Endothelial cell of umbilical vein (primary cell): ENCODE measurements around the gene SSH2. TPM values are rescaled to one million over a fixed set of nuclear protein-coding genes. Genes with fewer than 3 reads are reported as not detected.

ENCODE experiments used
- BruUV-seq: library from RNA; stranded (reverse); fragments of 400-500 nt; replicated peaks from 2 replicates; lab custom pipeline; 2021; lab: Mats Ljungman, UMichigan
- CTCF ChIA-PET: fragments of 300-600, 350-600 bp; sonication (Branson Sonifier 250); formaldehyde crosslinking; loops from one replicate; lab custom pipeline; 2021; ENCODE audit warnings: antibody characterized with exemption, inconsistent platforms; lab: Charles Lee
- POLR2A ChIA-PET: fragments of 300-600, 350-600 bp; sonication (Branson Sonifier 250); formaldehyde crosslinking; loops from one replicate; lab custom pipeline; 2021; ENCODE audit warnings: antibody characterized with exemption, inconsistent platforms; lab: Charles Lee
- DNase-seq: peaks from one replicate; pipeline ENCODE4 v3.0.0-alpha.2; 2011; ENCODE audit warnings: low read depth, low spot score
- FAIRE-seq: peaks from 2 replicates; lab custom pipeline; 2011; peaks lifted over from hg19 to GRCh38; lab: Jason Lieb, UNC
- H2AFZ ChIP-seq: 2 replicates; pipeline ENCODE4 v1.6.0; 2012; ENCODE audit warnings: low read depth, low read length, control low read depth, inconsistent platforms
- H3K27ac ChIP-seq: 2 replicates; pipeline ENCODE4 v1.5.1; 2011; ENCODE audit warnings: low read depth, mild to moderate bottlenecking, control low read depth, low read length, moderate library complexity; ENCODE audit not compliant: insufficient read depth
- H3K27me3 ChIP-seq, 2 experiments: 2 replicates each; pipeline versions ENCODE4 v1.6.0 to v1.6.1; 2011; ENCODE audit warnings: low read length in 2 of 2, mixed read lengths in 1 of 2; ENCODE audit not compliant: control insufficient read depth in 2 of 2, insufficient read depth in 2 of 2
- H3K36me3 ChIP-seq, 2 experiments: 2 replicates in 1 of 2; 3 replicates in 1 of 2; pipeline ENCODE4 v1.5.1; 2011; ENCODE audit warnings: low read length in 2 of 2, mild to moderate bottlenecking in 1 of 2, moderate library complexity in 1 of 2; ENCODE audit not compliant: control insufficient read depth in 2 of 2, insufficient read depth in 2 of 2; ENCODE audit errors: extremely low read depth in 1 of 2
- H3K4me1 ChIP-seq: 3 replicates; pipeline ENCODE4 v1.5.1; 2011; ENCODE audit warnings: mild to moderate bottlenecking, low read length; ENCODE audit not compliant: control insufficient read depth, insufficient read depth; ENCODE audit errors: extremely low read depth
- H3K4me2 ChIP-seq: 2 replicates; pipeline ENCODE4 v1.6.1; 2011; ENCODE audit warnings: low read length, control low read depth, mixed read lengths; ENCODE audit not compliant: insufficient read depth
- H3K4me3 ChIP-seq, 3 experiments: fragments of 200-600 bp in 1 of 3; sonication (generic), shearing (Covaris generic) in 1 of 3; replicated peaks in 1 of 3; 2 replicates each; pipeline ENCODE4 v1.5.1; 2011 to 2016; ENCODE audit warnings: control low read depth in 3 of 3, low read length in 3 of 3, mild to moderate bottlenecking in 2 of 3, inconsistent platforms in 1 of 3, low read depth in 1 of 3, moderate library complexity in 1 of 3; ENCODE audit not compliant: insufficient read depth in 1 of 3
- H3K79me2 ChIP-seq: 2 replicates; pipeline ENCODE4 v1.6.0; 2012; ENCODE audit warnings: low read length, inconsistent platforms; ENCODE audit not compliant: control insufficient read depth, insufficient read depth
- H3K9ac ChIP-seq: replicated peaks from 2 replicates; pipeline ENCODE3; 2011; ENCODE audit warnings: low read length, control low read depth; ENCODE audit not compliant: insufficient read depth; ENCODE audit errors: extremely low read depth
- H3K9me1 ChIP-seq: replicated peaks from 3 replicates; pipeline ENCODE4 v1.6.0; 2011; ENCODE audit warnings: mild to moderate bottlenecking, low read length; ENCODE audit not compliant: control insufficient read depth, insufficient read depth; ENCODE audit errors: extremely low read depth
- H3K9me3 ChIP-seq: replicated peaks from 2 replicates; pipeline ENCODE4 v1.5.1; 2012; ENCODE audit warnings: low read length, inconsistent platforms; ENCODE audit not compliant: control insufficient read depth, insufficient read depth
- H4K20me1 ChIP-seq: replicated peaks from 2 replicates; pipeline ENCODE3; 2011; ENCODE audit warnings: mild to moderate bottlenecking, low read length; ENCODE audit not compliant: control insufficient read depth, insufficient read depth; ENCODE audit errors: extremely low read depth
- CTCF ChIP-seq, 2 donors: IDR thresholded peaks; 1 replicate in 1 of 2; 2 replicates in 1 of 2; pipeline ENCODE4 v1.5.1; 2011; ENCODE audit warnings: low read length in 2 of 2, mild to moderate bottlenecking in 2 of 2, moderate library complexity in 2 of 2, control low read depth in 1 of 2, inconsistent platforms in 1 of 2, low read depth in 1 of 2; ENCODE audit not compliant: insufficient read depth in 1 of 2; ENCODE audit errors: extremely low read depth in 1 of 2
- EZH2 ChIP-seq: IDR thresholded peaks from 2 replicates; pipeline ENCODE4 v1.6.1; 2012; ENCODE audit warnings: borderline replicate concordance, low read depth, mild to moderate bottlenecking, moderate library complexity, low read length, inconsistent platforms; ENCODE audit not compliant: severe bottlenecking
- FOS ChIP-seq: IDR thresholded peaks from 2 replicates; pipeline ENCODE4 v1.6.1; 2011; ENCODE audit warnings: mild to moderate bottlenecking, low read length, moderate library complexity, borderline replicate concordance; ENCODE audit not compliant: insufficient read depth
- GATA2 ChIP-seq: IDR thresholded peaks from 2 replicates; pipeline ENCODE4 v1.7.0; 2011; ENCODE audit warnings: low read depth, mild to moderate bottlenecking, moderate library complexity, mixed read lengths, low read length; ENCODE audit not compliant: insufficient read length, insufficient read depth
- JUN ChIP-seq: IDR thresholded peaks from 2 replicates; pipeline ENCODE4 v1.6.1; 2011; ENCODE audit warnings: borderline replicate concordance, low read depth; ENCODE audit not compliant: insufficient read length, insufficient read depth
- MAX ChIP-seq: IDR thresholded peaks from 2 replicates; pipeline ENCODE4 v1.6.1; 2011; ENCODE audit not compliant: insufficient read depth, insufficient read length
- MYC ChIP-seq: IDR thresholded peaks from one replicate; pipeline ENCODE4 v1.6.1; 2011; ENCODE audit warnings: mild to moderate bottlenecking, low read depth, low read length
- POLR2A ChIP-seq: IDR thresholded peaks from 2 replicates; pipeline ENCODE4 v1.6.1; 2012; ENCODE audit warnings: low read depth, mild to moderate bottlenecking, control low read depth, low read length
- POLR2AphosphoS5 ChIP-seq: IDR thresholded peaks from 2 replicates; pipeline ENCODE4 v1.6.1; 2012; ENCODE audit warnings: low read depth, mild to moderate bottlenecking, control low read depth, low read length, moderate library complexity; ENCODE audit not compliant: insufficient read depth
- dilution Hi-C: fragments of 300-500 bp; cut with MboI; formaldehyde crosslinking; loops from one replicate; pipeline ENCODE4 v1.15.0; 2019; ENCODE audit warnings: low sequenced_read_pairs; ENCODE audit not compliant: extremely low pct_ligation_motif_present
- intact Hi-C: fragments of 100-400 bp; cut with micrococcal nuclease; formaldehyde crosslinking; loops from one replicate; pipeline ENCODE4 v1.10.0; 2022
- polyA plus RNA-seq, 4 experiments: library from polyadenylated mRNA; depleted of rRNA in 3 of 4; stranded (reverse) in 3 of 4; unstranded in 1 of 4; fragments of >200 nt; gene quantifications; 2 replicates each; pipeline versions ENCODE4 v1.2.1 to v1.2.3, GENCODE V29; 2011 to 2012; ENCODE audit warnings: missing spikeins in 1 of 4
- total RNA-seq: library from RNA; stranded (reverse); gene quantifications from 2 replicates; pipeline ENCODE4 v1.2.3, GENCODE V29; 2021

Gene SSH2
- total and polyA plus RNA-seq, 2 donors (not counting 3 experiments of a cell fraction or from before 2014, with no cell fraction given) = 24.6 to 60.9 TPM

- BruUV-seq = no TSS peak
- H3K36me3 ChIP-seq = no peaks in the 10 kb centered on the region
- H3K4me2 ChIP-seq = no peak overlapping the region
- H3K9me3 ChIP-seq = no peaks in the 10 kb centered on the region
- no peaks in the 10 kb centered on the region for H4K20me1 ChIP-seq
- DNase-seq = no peak
- H3K9ac ChIP-seq = no peak overlapping the region
- dilution Hi-C loops (no loop called here), intact Hi-C loops (no loop called here)
- POLR2A ChIA-PET = no interaction called here
- H3K27ac ChIP-seq = no peak overlapping the region
- peaks cover 13% of the 10 kb centered on the region for H3K4me1 ChIP-seq
- FAIRE-seq = no peak
- no peak overlapping the region for H2AFZ ChIP-seq
- H3K9me1 ChIP-seq = no peaks in the 10 kb centered on the region
- peaks cover 8% of the 10 kb centered on the region for H3K79me2 ChIP-seq
- H3K4me3 ChIP-seq = no peak overlapping the region
- CTCF ChIA-PET = interaction anchor here (0.7 to 1.2 kb wide), 2 partner anchors 59 to 79 kb away, joined by 3 to 4 read pairs; no protein-coding TSS in a partner anchor
- TF ChIP-seq JUN (no peak), GATA2 (no peak), POLR2AphosphoS5 (no peak), CTCF (IDR thresholded peaks at IDR 0.05; ENCODE audit: extremely low read depth in 1 of 2, insufficient read depth in 1 of 2, low read depth in 1 of 2, low read length in 2 of 2) (no peak), POLR2A (no peak), EZH2 (no peak), MAX (no peak), MYC (no peak), FOS (no peak)
- H3K27me3 ChIP-seq = no peaks in the 10 kb centered on the region
Observed at GRCh38 chr17:29718446-29719039, 211.5 kb downstream of the SSH2 start.
